HG02798 (cell line): ENCODE measurements around the gene IRX6.

Experiments used
- ATAC-seq: cut with Tn5 transposase; IDR thresholded peaks from one replicate; pipeline ENCODE4 v1.9.1; 2021; ENCODE audit warnings: mild to moderate bottlenecking; ENCODE audit not compliant: unreplicated experiment, poor library complexity

Gene IRX6

GRCh38 chr16:55308973-55309372 is 15.0 kb upstream of the IRX6 start:
- no peak for ATAC-seq

- ATAC-seq = no peak
Observed at GRCh38 chr16:55322327-55322726, 1.7 kb upstream of the IRX6 start.

GRCh38 chr16:55324285-55325079 is 479 bp downstream of the IRX6 start:
- ATAC-seq = no peak

- no peak for ATAC-seq
Observed at GRCh38 chr16:55325080-55325447, 1.1 kb downstream of the IRX6 start.

- no peak for ATAC-seq
Observed at GRCh38 chr16:55325458-55326109, 1.6 kb downstream of the IRX6 start.

GRCh38 chr16:55326261-55327092 is 2.5 kb downstream of the IRX6 start:
- no peak for ATAC-seq

- no peak for ATAC-seq
Observed at GRCh38 chr16:55328611-55329569, 4.9 kb downstream of the IRX6 start.

- ATAC-seq = no peak
Observed at GRCh38 chr16:55329791-55330428, 5.9 kb downstream of the IRX6 start.

GRCh38 chr16:55330781-55331647 is 7.0 kb downstream of the IRX6 start:
- ATAC-seq = no peak

- ATAC-seq = no peak
Observed at GRCh38 chr16:55331648-55332185, 7.7 kb downstream of the IRX6 start.

- ATAC-seq = no peak
Observed at GRCh38 chr16:55333684-55334083, 9.7 kb downstream of the IRX6 start.

GRCh38 chr16:55338646-55339045 is 14.6 kb downstream of the IRX6 start:
- no peak for ATAC-seq

- ATAC-seq = no peak
Observed at GRCh38 chr16:55340445-55340844, 16.4 kb downstream of the IRX6 start.

GRCh38 chr16:55341681-55342080 is 17.7 kb downstream of the IRX6 start:
- no peak for ATAC-seq

GRCh38 chr16:55346475-55346874 is 22.5 kb downstream of the IRX6 start:
- no peak for ATAC-seq

GRCh38 chr16:55349867-55350266 is 25.9 kb downstream of the IRX6 start:
- no peak for ATAC-seq

GRCh38 chr16:55350984-55351383 is 27.0 kb downstream of the IRX6 start:
- ATAC-seq = no peak

GRCh38 chr16:55351936-55352335 is 27.9 kb downstream of the IRX6 start:
- no peak for ATAC-seq
